ENCODE measurements around the gene KCNK4.

The KCNK4 gene

GRCh38 chr11:64262271-64263002, 28.7 kb upstream of the KCNK4 start:
- TF ChIP-seq CTCF (IDR thresholded peaks at IDR 0.05; ENCODE audit: control extremely low read depth, extremely low read depth, low read depth, missing control alignments): no peak
- no peak for DNase-seq (ENCODE audit: extremely low spot score)
- CTCF ChIA-PET: interaction anchor here (1.0 to 14.6 kb wide), 5 partner anchors 8 to 56 kb away, joined by 3 to 134 read pairs (median 5); partner anchors contain the start of genes CATSPERZ, FERMT3 and PLCB3
- POLR2A ChIA-PET: no interaction called here

- TF ChIP-seq CTCF (IDR thresholded peaks at IDR 0.05; ENCODE audit: control extremely low read depth, extremely low read depth, low read depth, missing control alignments): no peak
- ChIA-PET CTCF (interaction anchor here (1.4 to 14.6 kb wide), 4 partner anchors 9 to 59 kb away, joined by 4 to 134 read pairs (median 6); partner anchors contain the start of genes CATSPERZ and PLCB3), POLR2A (no interaction called here)
- DNase-seq (ENCODE audit: extremely low spot score): no peak
Observed at GRCh38 chr11:64263021-64263946, 27.8 kb upstream of the KCNK4 start.

- TF ChIP-seq CTCF (IDR thresholded peaks at IDR 0.05; ENCODE audit: control extremely low read depth, extremely low read depth, low read depth, missing control alignments): no peak
- CTCF ChIA-PET: interaction anchor here (1.4 to 14.6 kb wide), 4 partner anchors 10 to 60 kb away, joined by 3 to 134 read pairs (median 4); partner anchors contain the start of gene PLCB3
- POLR2A ChIA-PET: no interaction called here
- DNase-seq (ENCODE audit: extremely low spot score): no peak
Observed at GRCh38 chr11:64263947-64264317, 27.2 kb upstream of the KCNK4 start.

- DNase-seq (ENCODE audit: extremely low spot score): no peak
- ChIA-PET POLR2A (no interaction called here), CTCF (interaction anchor here (1.4 to 14.6 kb wide), 3 partner anchors 14 to 60 kb away, joined by 3 to 134 read pairs (median 5); partner anchors contain the start of gene PLCB3)
- TF ChIP-seq CTCF (IDR thresholded peaks at IDR 0.05; ENCODE audit: control extremely low read depth, extremely low read depth, low read depth, missing control alignments): no peak
Observed at GRCh38 chr11:64264371-64264852, 26.7 kb upstream of the KCNK4 start.

GRCh38 chr11:64265176-64266160, 25.6 kb upstream of the KCNK4 start:
- ChIA-PET POLR2A (interaction anchor here (0.5 to 0.7 kb wide), 3 partner anchors 20 to 1660 kb away, joined by 3 read pairs; no protein-coding TSS in a partner anchor), CTCF (interaction anchor here (1.3 to 14.6 kb wide), 3 partner anchors 15 to 21 kb away, joined by 3 to 134 read pairs (median 3); partner anchors contain the start of gene PLCB3)
- no peak for TF ChIP-seq CTCF (IDR thresholded peaks at IDR 0.05; ENCODE audit: control extremely low read depth, extremely low read depth, low read depth, missing control alignments)
- DNase-seq (ENCODE audit: extremely low spot score): no peak

Data from GM10248 (cell line).